HTR-8/SVneo (cell line): Measurements from ENCODE around the gene CTU1.

Experiments
- DNase-seq: peaks from one replicate; pipeline ENCODE4 v3.0.0; 2011; ENCODE audit warnings: low spot score, mixed read lengths; ENCODE audit not compliant: insufficient read length
- FAIRE-seq: peaks from 2 replicates; lab custom pipeline; 2011; peaks lifted over from hg19 to GRCh38; lab: Jason Lieb, UNC

The CTU1 gene

GRCh38 chr19:51060336-51060735, 47.9 kb downstream of the CTU1 start:
- FAIRE-seq (no peak), DNase-seq (no peak)

- FAIRE-seq (no peak), DNase-seq (no peak)
These were observed 48.5 kb downstream of the CTU1 start for GRCh38 chr19:51059715-51060114.

DNA sequence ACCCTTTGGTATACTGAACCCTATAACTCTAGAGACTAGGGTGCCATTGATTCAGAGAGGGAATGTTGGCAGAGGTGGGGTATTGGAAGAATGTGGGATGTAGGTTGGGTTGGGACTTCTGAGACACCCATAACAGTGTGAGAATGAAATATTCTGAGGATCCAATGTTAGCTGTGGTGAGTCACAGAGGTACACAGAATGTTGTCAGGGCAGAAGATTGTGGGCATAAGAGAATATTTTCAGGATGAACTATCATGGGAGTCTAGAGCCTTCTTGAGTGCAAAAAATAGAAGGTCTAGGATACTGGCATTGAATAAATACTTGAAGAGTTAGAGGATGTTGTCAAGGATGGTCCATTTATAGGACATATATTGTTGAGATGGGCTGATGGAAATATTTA, 52.3 kb downstream of the CTU1 start:
- no peak for FAIRE-seq
- DNase-seq = no peak
